Measurements from ENCODE around the gene ODF4. TPM values are rescaled to one million over a fixed set of nuclear protein-coding genes. Genes with fewer than 3 reads are reported as not detected.
"Not testable (repeated sequence)": the region's sequence is repeated elsewhere in the genome, so short reads cannot be mapped to it uniquely, and the experiment has no call there.

ODF4 gene
- total RNA-seq, 4 donors from 2014 or later, result not detected

- no peak overlapping the region for H3K4me3 ChIP-seq
- no peak for DNase-seq (ENCODE audit: low spot score in 2 of 2)
- H3K4me1 ChIP-seq, result peaks cover 0 to 7% (median 0%) of the 10 kb centered on the region in 4 donors
- no peaks in the 10 kb centered on the region for H3K9me3 ChIP-seq
- H3K27me3 ChIP-seq, result no peaks in the 10 kb centered on the region
- H3K36me3 ChIP-seq, result peaks cover 0 to 37% (median 3%) of the 10 kb centered on the region in 3 donors
- 63 to 67% methylated on average over 2 of the region's 2 CpGs for WGBS, 2 donors
- TF ChIP-seq EP300 (IDR thresholded peaks at IDR 0.05) (peak; percentile 41 to 61), CTCF (IDR thresholded peaks at IDR 0.05) (no peak), POLR2A (IDR thresholded peaks at IDR 0.05) (no peak)
- H3K27ac ChIP-seq, result peak overlapping the region in 1 of 4 donors; percentile 25
Observed at GRCh38 chr17:8366231-8366630, 26.6 kb downstream of the ODF4 start.

- no peak overlapping the region for H3K4me3 ChIP-seq
- no peaks in the 10 kb centered on the region for H3K27me3 ChIP-seq
- DNase-seq (ENCODE audit: low spot score in 2 of 2), result no peak
- H3K27ac ChIP-seq, result no peak overlapping the region
- TF ChIP-seq CTCF (IDR thresholded peaks at IDR 0.05) (no peak), EP300 (IDR thresholded peaks at IDR 0.05) (no peak), POLR2A (IDR thresholded peaks at IDR 0.05) (no peak)
- peaks cover 0 to 43% (median 3%) of the 10 kb centered on the region in 3 donors for H3K36me3 ChIP-seq
- WGBS, 2 donors, result 74 to 77% methylated on average over 3 of the region's 3 CpGs
- H3K9me3 ChIP-seq, result no peaks in the 10 kb centered on the region
- H3K4me1 ChIP-seq, result peaks cover 0 to 8% (median 0%) of the 10 kb centered on the region in 4 donors
Observed at GRCh38 chr17:8368193-8368592, 28.6 kb downstream of the ODF4 start.

- Histone ChIP-seq H3K27me3 (no peaks in the 10 kb centered on the region), H3K36me3 (peaks cover 0 to 40% (median 3%) of the 10 kb centered on the region in 3 donors), H3K4me1 (peaks cover 0 to 10% (median 0%) of the 10 kb centered on the region in 4 donors), H3K9me3 (no peaks in the 10 kb centered on the region), H3K27ac (no peak overlapping the region), H3K4me3 (no peak overlapping the region)
- no peak for DNase-seq (ENCODE audit: low spot score in 2 of 2)
- TF ChIP-seq CTCF (IDR thresholded peaks at IDR 0.05) (no peak), POLR2A (IDR thresholded peaks at IDR 0.05) (no peak), EP300 (IDR thresholded peaks at IDR 0.05) (no peak)
- 89 to 90% methylated on average over 8 of the region's 8 CpGs for WGBS, 2 donors
Observed at GRCh38 chr17:8369944-8370343, 30.3 kb downstream of the ODF4 start.

GRCh38 chr17:8371786-8372185 lies 32.1 kb downstream of the ODF4 start:
- peak overlapping the region in 1 of 4 donors; percentile 47 for H3K27ac ChIP-seq
- 59 to 61% methylated on average over 4 of the region's 4 CpGs for WGBS, 2 donors
- no peaks in the 10 kb centered on the region for H3K9me3 ChIP-seq
- no peaks in the 10 kb centered on the region for H3K27me3 ChIP-seq
- no peak overlapping the region for H3K4me3 ChIP-seq
- H3K4me1 ChIP-seq, result peaks cover 0 to 24% (median 8%) of the 10 kb centered on the region in 4 donors
- peaks cover 0 to 37% (median 3%) of the 10 kb centered on the region in 3 donors for H3K36me3 ChIP-seq
- TF ChIP-seq CTCF (IDR thresholded peaks at IDR 0.05) (no peak), POLR2A (IDR thresholded peaks at IDR 0.05) (no peak), EP300 (IDR thresholded peaks at IDR 0.05) (no peak)
- no peak for DNase-seq (ENCODE audit: low spot score in 2 of 2)

- TF ChIP-seq EP300 (IDR thresholded peaks at IDR 0.05), result no peak
- no peak for TF ChIP-seq CTCF (IDR thresholded peaks at IDR 0.05)
- TF ChIP-seq POLR2A (IDR thresholded peaks at IDR 0.05), result no peak
- 88 to 93% methylated on average over 7 of the region's 7 CpGs for WGBS, 2 donors
- Histone ChIP-seq H3K4me3 (no peak overlapping the region), H3K4me1 (peaks cover 0 to 30% (median 8%) of the 10 kb centered on the region in 4 donors), H3K9me3 (no peaks in the 10 kb centered on the region), H3K27ac (peak overlapping the region in 1 of 4 donors; percentile 47), H3K27me3 (no peaks in the 10 kb centered on the region), H3K36me3 (peaks cover under 1 to 43% (median 3%) of the 10 kb centered on the region in 3 donors)
- no peak for DNase-seq (ENCODE audit: low spot score in 2 of 2)
Observed at GRCh38 chr17:8372422-8372821, 32.8 kb downstream of the ODF4 start.

- WGBS, 2 donors, result 95 to 96% methylated on average over 16 to 21 of the region's 26 CpGs
- Histone ChIP-seq H3K4me1 (peaks cover 0 to 44% (median 8%) of the 10 kb centered on the region in 4 donors), H3K36me3 (peaks cover 2 to 48% (median 8%) of the 10 kb centered on the region in 3 donors)
- H3K4me3 ChIP-seq; DNase-seq (ENCODE audit: low spot score in 2 of 2); H3K27me3 ChIP-seq; H3K9me3 ChIP-seq; H3K27ac ChIP-seq: not testable (repeated sequence)
Observed at GRCh38 chr17:8373856-8374255, 34.2 kb downstream of the ODF4 start.
